GM18520 (cell line): ENCODE measurements around the gene C19orf53.
A peak's percentile ranks its signal among the peaks of the same experiment; 100 is the strongest.
"Not testable (repeated sequence)": the region's sequence is repeated elsewhere in the genome, so short reads cannot be mapped to it uniquely, and the experiment has no call there.

Experiments
- ATAC-seq: cut with Tn5 transposase; IDR thresholded peaks from one replicate; pipeline ENCODE4 v1.9.1; 2021; ENCODE audit not compliant: unreplicated experiment

C19orf53 gene

GRCh38 chr19:13774217-13775191 lies at the start of gene C19orf53:
Gene C19orf53 (plus strand): TSS chr19:13774456. CDS start chr19:13774478, 22 bp downstream.
- peak; percentile 97 for ATAC-seq

- ATAC-seq = no peak
Observed at GRCh38 chr19:13726323-13726722, 47.9 kb upstream of the C19orf53 start.

DNA sequence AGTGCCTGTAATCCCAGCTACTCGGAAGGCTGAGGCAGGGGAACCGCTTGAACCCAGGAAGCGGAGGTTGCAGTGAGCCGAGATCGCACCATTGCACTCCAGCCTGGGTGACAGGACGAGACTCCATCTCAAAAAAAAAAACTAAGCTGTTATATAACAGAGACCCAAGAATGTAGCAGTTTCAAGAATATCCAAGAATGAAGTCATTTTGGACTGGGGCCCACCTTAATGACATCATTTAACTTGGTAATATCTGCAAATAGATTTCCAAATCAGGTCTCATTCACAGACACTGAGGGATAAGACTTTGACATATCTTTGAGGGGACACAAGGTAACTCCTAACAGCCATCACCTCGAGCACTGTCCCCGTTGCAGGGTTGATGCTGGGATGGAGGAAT lies 46.5 kb upstream of the C19orf53 start:
- ATAC-seq = no peak

- ATAC-seq = no peak
Observed at GRCh38 chr19:13729859-13730258, 44.4 kb upstream of the C19orf53 start.

- ATAC-seq = peak; percentile 97
Observed at GRCh38 chr19:13731147-13731964, 42.9 kb upstream of the C19orf53 start.

DNA sequence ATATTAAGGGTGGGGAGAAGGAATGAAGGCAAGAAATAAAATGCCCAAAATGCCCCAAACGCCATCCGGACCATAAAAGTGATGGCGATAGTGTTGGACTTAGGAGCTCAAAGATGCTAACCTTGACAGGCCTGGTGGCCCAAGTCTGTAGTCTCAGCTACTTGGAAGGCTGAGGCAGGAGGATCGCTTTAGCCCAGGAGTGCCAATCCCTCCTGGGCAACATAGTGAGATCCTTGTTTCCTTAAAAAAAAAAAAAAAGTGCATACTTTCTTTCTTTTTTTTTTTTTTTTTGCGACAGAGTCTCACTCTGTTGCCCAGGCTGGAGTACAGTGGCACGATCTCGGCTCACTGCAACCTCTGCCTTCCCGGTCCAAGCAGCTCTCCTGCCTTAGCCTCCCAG lies 41.9 kb upstream of the C19orf53 start:
- ATAC-seq = no peak

DNA sequence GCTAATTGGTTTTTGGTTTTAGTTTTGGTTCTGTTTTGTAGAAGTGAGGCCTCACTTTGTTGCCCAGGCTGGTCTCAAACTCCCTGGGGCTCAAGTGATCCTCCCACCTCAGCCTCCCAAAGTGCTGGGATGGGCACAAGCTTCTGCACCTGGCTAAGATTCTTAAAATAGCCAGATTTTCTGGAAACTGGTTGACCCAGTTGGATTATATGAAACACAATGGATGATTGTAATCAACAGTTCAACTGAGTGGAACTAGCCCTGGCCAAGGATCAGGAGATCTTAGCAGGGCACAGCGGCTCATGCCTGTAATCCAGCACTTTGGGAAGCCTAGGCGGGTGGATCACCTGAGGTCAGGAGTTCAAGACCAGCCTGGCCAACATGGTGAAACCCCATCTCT lies 39.5 kb upstream of the C19orf53 start:
- no peak for ATAC-seq

DNA sequence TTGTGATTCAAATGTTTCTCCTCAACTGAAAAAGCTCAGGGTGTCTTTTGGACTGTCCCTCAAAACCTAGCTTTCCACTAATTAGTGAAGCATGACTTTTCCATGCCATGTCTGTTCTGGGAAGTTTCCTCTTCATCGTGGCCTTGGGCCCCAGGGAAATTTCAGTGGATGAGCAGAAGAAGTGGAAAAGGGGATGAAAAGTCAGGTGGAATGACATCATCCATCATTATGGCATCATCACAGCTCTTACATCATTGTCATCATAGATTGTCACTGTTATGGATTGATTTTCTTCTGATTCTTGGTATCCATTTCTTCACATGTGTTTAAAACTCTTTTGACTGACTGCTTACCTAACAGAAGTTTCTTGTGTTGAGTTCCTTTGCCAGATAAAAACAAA lies 36.2 kb upstream of the C19orf53 start:
- no peak for ATAC-seq

- ATAC-seq = no peak
Observed at GRCh38 chr19:13741893-13742292, 32.4 kb upstream of the C19orf53 start.

- ATAC-seq = no peak
Observed at GRCh38 chr19:13742756-13743155, 31.5 kb upstream of the C19orf53 start.

- no peak for ATAC-seq
Observed at GRCh38 chr19:13744174-13744573, 30.1 kb upstream of the C19orf53 start.

- no peak for ATAC-seq
Observed at GRCh38 chr19:13747098-13747453, 27.2 kb upstream of the C19orf53 start.

- ATAC-seq = no peak
Observed at GRCh38 chr19:13748169-13748828, 26.0 kb upstream of the C19orf53 start.

GRCh38 chr19:13751436-13751835 lies 22.8 kb upstream of the C19orf53 start:
- no peak for ATAC-seq

- not testable (repeated sequence) for ATAC-seq
Observed at GRCh38 chr19:13753622-13754021, 20.6 kb upstream of the C19orf53 start.

GRCh38 chr19:13756210-13756609 lies 18.0 kb upstream of the C19orf53 start:
- no peak for ATAC-seq

DNA sequence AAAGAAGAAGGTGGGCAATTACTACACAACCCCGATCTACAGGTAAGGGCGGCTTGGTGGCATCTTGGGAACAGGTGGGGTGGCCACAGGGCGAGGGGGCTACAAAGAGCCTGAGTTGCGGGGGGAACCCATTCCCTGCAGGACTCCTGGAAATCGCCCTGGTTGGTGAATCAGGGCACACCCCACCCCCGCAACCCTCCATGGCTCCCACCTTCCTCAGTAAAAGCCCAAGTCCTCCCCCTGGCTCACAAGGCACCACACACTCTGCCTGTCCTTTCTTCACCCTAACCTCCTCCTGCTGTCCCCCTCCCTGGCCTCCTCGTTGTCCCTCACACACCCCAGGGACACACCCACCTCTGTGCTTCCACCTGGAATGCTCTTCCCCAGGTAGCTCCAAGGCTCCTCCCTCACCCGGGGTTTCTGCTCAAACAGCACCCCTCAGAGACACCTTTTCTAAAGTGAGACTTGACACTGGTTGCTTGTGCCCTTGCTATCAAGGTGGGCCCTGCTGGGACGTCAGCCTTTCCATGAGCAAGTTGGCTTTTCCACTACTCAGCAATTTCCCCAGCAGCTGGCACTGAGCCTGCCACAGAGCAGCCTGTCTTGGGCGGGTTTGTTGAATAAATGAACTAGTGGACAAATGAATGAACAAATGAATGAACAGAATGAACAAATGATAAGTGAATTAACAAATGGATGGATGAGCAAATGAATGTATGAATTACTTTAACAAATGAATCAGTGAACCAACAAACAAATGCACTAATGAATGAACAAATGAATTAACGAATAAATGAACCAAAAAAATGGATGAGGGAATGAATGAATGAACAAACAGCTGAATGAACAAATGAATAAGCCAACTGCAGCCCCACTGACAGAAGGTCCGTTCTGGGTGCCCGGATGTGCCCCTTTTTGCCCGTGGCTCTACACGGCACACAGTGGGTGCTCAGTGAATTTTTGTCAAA lies 16.2 kb upstream of the C19orf53 start:
- ATAC-seq = no peak

- ATAC-seq = no peak
Observed at GRCh38 chr19:13758795-13759194, 15.5 kb upstream of the C19orf53 start.

DNA sequence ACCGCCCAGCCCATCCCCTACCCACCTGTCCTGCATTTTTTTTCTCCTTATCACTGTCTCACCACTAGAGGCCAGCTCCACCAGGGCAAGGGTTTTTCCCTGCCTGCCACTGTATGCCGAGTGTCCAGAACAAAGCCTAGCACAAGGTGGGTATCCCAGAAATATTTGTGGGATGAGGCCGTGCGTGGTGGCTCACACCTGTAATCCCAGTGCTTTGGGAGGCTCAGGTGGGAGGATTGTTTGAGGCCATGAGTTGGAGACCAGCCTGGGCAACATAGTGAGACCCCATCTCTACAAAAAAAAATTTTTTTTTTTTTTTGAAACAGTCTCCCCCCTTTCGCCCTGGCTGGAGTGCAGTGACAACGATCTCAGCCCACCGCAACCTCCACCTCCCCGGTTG lies 12.8 kb upstream of the C19orf53 start:
- ATAC-seq = no peak

GRCh38 chr19:13762635-13763235 lies 11.5 kb upstream of the C19orf53 start:
- ATAC-seq = no peak
